WTC11 (cell line): Measurements from ENCODE around the gene ZP2. TPM values are rescaled to one million over a fixed set of nuclear protein-coding genes. Genes with fewer than 3 reads are reported as not detected.
"Not testable (repeated sequence)": the region's sequence is repeated elsewhere in the genome, so short reads cannot be mapped to it uniquely, and the experiment has no call there.

ENCODE experiments used
- ATAC-seq: fragments of 200-7000 bp; cut with Tn5 transposase; 2 replicates; pipeline ENCODE4 v1.10.0; 2021; ENCODE audit warnings: mild to moderate bottlenecking, moderate library complexity
- CTCF ChIA-PET: fragments of 300-600 bp; sonication (Branson Sonifier 250); formaldehyde crosslinking; loops from one replicate; lab custom pipeline; 2021; ENCODE audit warnings: antibody characterized with exemption; lab: Charles Lee
- POLR2A ChIA-PET: fragments of 350-600 bp; sonication (Branson Sonifier 250); formaldehyde crosslinking; loops from one replicate; lab custom pipeline; 2021; ENCODE audit warnings: antibody characterized with exemption; lab: Charles Lee
- DNase-seq: peaks from one replicate; pipeline ENCODE4 v3.0.0; 2021; ENCODE audit warnings: low spot score
- H3K27ac Mint-ChIP-seq: 2 replicates; pipeline ENCODE4 v1.8.0; 2021; ENCODE audit warnings: mixed read lengths
- H3K27me3 Mint-ChIP-seq: 2 replicates; pipeline ENCODE4 v1.8.0; 2021; ENCODE audit warnings: low read depth, mild to moderate bottlenecking, moderate library complexity, mixed read lengths
- H3K36me3 Mint-ChIP-seq: 2 replicates; pipeline ENCODE4 v1.8.0; 2021; ENCODE audit warnings: mixed read lengths
- H3K4me1 Mint-ChIP-seq: 2 replicates; pipeline ENCODE4 v1.8.0; 2022; ENCODE audit warnings: mixed read lengths
- H3K4me3 Mint-ChIP-seq: 2 replicates; pipeline ENCODE4 v1.8.0; 2021; ENCODE audit warnings: mild to moderate bottlenecking, moderate library complexity, mixed read lengths
- H3K9me3 Mint-ChIP-seq: 2 replicates; pipeline ENCODE4 v1.8.0; 2021; ENCODE audit warnings: mixed read lengths
- CREB1 ChIP-seq: sonication (generic); formaldehyde crosslinking; IDR thresholded peaks from 2 replicates; pipeline ENCODE4 v1.8.0; 2023; ENCODE audit warnings: mild to moderate bottlenecking, missing genetic modification reagents
- GABPB1 ChIP-seq: sonication (generic); formaldehyde crosslinking; IDR thresholded peaks from 2 replicates; pipeline ENCODE4 v1.8.1; 2023; ENCODE audit warnings: mild to moderate bottlenecking, missing genetic modification reagents
- HMGA2 ChIP-seq: fragments of 250-450 bp; sonication (Bioruptor Pico); IDR thresholded peaks from 2 replicates; pipeline ENCODE4 v1.4.0; 2021; ENCODE audit warnings: mild to moderate bottlenecking, moderate library complexity
- NFYB ChIP-seq: sonication (generic); formaldehyde crosslinking; conservative IDR thresholded peaks from 2 replicates; pipeline ENCODE4 v1.8.0; 2022; ENCODE audit warnings: low read depth, missing genetic modification reagents
- TCF7 ChIP-seq: sonication (generic); formaldehyde crosslinking; IDR thresholded peaks from 2 replicates; pipeline ENCODE4 v1.8.0; 2022; ENCODE audit warnings: mild to moderate bottlenecking, low read depth, missing genetic modification reagents, moderate library complexity
- ZNF121 ChIP-seq: sonication (generic); formaldehyde crosslinking; IDR thresholded peaks from 2 replicates; pipeline ENCODE4 v1.8.0; 2023; ENCODE audit warnings: missing genetic modification reagents
- total RNA-seq: library from RNA; stranded (reverse); gene quantifications from 3 replicates; pipeline ENCODE4 v1.2.3, GENCODE V29; 2021
- TF ChIP-seq, protein P1 (sequence below): sonication (generic); formaldehyde crosslinking; IDR thresholded peaks from 2 replicates; pipeline ENCODE4 v1.8.1; 2023; ENCODE audit warnings: mild to moderate bottlenecking, missing genetic modification reagents, moderate library complexity
- TF ChIP-seq, protein P2 (sequence below): fragments of 200-600 bp; IDR thresholded peaks from 2 replicates; pipeline ENCODE4 v1.8.0; 2022; ENCODE audit warnings: antibody characterized with exemption
- TF ChIP-seq, protein P3 (sequence below): sonication (generic); formaldehyde crosslinking; IDR thresholded peaks from 2 replicates; pipeline ENCODE4 v1.8.1; 2023; ENCODE audit warnings: mild to moderate bottlenecking, missing genetic modification reagents
- TF ChIP-seq, protein P4 (sequence below): sonication (generic); formaldehyde crosslinking; IDR thresholded peaks from 2 replicates; pipeline ENCODE4 v1.8.1; 2023; ENCODE audit warnings: mild to moderate bottlenecking, moderate library complexity, missing genetic modification reagents

ZP2 gene
- total RNA-seq, 1 experiment from 2014 or later, result 0.07 TPM

DNA sequence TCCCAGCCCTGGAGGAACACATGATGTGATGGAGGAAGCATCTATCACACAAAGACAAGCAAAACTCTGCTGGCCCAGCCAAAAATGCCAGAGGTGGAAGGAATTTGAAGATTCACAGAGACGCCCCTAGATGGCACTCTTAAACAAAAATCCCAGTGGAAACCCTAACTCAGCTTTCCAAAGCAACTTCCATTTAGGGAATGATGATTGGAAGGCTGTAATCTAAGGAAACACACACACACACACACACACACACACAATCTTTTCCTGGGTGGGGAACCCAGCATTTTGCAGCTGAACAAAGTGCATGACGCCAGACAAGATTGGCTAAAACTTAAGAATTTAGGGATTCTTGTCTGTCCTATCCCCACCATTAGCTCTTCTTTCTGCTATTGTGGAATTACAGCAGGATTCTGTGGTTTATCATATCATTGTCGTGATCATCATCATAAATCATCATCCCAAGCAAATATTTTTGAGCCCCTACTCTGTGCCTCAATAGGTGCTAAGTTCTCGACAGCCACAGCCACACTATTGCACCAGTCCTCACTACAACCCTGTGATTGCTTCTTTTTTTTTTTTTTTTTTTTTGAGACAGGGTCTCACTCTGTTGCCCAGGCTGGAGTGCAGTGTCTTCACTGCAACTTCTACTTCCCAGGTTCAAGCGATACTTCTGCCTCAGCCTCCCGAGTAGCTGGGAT, 54.5 kb downstream of the ZP2 start:
- peak; percentile 46 for DNase-seq
- ATAC-seq, result peak; percentile 7; the same call in 1 of the 2 replicates
- no peak overlapping the region for H3K4me3 Mint-ChIP-seq
- CTCF ChIA-PET, result interaction anchor here (0.6 to 3.8 kb wide), 10 partner anchors 23 to 1162 kb away, joined by 3 to 122 read pairs (median 3); partner anchors contain the start of gene REXO5
- peaks cover 20% of the 10 kb centered on the region for H3K4me1 Mint-ChIP-seq
- TF ChIP-seq, protein P1, sequence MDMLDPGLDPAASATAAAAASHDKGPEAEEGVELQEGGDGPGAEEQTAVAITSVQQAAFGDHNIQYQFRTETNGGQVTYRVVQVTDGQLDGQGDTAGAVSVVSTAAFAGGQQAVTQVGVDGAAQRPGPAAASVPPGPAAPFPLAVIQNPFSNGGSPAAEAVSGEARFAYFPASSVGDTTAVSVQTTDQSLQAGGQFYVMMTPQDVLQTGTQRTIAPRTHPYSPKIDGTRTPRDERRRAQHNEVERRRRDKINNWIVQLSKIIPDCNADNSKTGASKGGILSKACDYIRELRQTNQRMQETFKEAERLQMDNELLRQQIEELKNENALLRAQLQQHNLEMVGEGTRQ, result no peak
- TF ChIP-seq, protein P2, sequence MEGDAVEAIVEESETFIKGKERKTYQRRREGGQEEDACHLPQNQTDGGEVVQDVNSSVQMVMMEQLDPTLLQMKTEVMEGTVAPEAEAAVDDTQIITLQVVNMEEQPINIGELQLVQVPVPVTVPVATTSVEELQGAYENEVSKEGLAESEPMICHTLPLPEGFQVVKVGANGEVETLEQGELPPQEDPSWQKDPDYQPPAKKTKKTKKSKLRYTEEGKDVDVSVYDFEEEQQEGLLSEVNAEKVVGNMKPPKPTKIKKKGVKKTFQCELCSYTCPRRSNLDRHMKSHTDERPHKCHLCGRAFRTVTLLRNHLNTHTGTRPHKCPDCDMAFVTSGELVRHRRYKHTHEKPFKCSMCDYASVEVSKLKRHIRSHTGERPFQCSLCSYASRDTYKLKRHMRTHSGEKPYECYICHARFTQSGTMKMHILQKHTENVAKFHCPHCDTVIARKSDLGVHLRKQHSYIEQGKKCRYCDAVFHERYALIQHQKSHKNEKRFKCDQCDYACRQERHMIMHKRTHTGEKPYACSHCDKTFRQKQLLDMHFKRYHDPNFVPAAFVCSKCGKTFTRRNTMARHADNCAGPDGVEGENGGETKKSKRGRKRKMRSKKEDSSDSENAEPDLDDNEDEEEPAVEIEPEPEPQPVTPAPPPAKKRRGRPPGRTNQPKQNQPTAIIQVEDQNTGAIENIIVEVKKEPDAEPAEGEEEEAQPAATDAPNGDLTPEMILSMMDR, result peak; percentile 38; the same call in 1 of the 2 replicates
- TF ChIP-seq ZNF121 (CRISPR knock-in tag), result 0 out of 2 replicates have a peak, but pooled peaks have one; percentile 37
- TF ChIP-seq TCF7 (CRISPR knock-in tag), result no peak
- TF ChIP-seq GABPB1, result 0 out of 2 replicates have a peak, but pooled peaks have one; percentile 31
- TF ChIP-seq, protein P3, sequence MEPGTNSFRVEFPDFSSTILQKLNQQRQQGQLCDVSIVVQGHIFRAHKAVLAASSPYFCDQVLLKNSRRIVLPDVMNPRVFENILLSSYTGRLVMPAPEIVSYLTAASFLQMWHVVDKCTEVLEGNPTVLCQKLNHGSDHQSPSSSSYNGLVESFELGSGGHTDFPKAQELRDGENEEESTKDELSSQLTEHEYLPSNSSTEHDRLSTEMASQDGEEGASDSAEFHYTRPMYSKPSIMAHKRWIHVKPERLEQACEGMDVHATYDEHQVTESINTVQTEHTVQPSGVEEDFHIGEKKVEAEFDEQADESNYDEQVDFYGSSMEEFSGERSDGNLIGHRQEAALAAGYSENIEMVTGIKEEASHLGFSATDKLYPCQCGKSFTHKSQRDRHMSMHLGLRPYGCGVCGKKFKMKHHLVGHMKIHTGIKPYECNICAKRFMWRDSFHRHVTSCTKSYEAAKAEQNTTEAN (CRISPR knock-in tag), result no peak
- TF ChIP-seq, protein P4, sequence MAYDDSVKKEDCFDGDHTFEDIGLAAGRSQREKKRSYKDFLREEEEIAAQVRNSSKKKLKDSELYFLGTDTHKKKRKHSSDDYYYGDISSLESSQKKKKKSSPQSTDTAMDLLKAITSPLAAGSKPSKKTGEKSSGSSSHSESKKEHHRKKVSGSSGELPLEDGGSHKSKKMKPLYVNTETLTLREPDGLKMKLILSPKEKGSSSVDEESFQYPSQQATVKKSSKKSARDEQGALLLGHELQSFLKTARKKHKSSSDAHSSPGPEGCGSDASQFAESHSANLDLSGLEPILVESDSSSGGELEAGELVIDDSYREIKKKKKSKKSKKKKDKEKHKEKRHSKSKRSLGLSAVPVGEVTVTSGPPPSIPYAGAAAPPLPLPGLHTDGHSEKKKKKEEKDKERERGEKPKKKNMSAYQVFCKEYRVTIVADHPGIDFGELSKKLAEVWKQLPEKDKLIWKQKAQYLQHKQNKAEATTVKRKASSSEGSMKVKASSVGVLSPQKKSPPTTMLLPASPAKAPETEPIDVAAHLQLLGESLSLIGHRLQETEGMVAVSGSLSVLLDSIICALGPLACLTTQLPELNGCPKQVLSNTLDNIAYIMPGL, result no peak
- no peak for TF ChIP-seq CREB1
- peaks cover 9% of the 10 kb centered on the region for H3K27me3 Mint-ChIP-seq
- H3K36me3 Mint-ChIP-seq, result peaks cover 12% of the 10 kb centered on the region
- peaks cover 9% of the 10 kb centered on the region for H3K9me3 Mint-ChIP-seq
- POLR2A ChIA-PET, result interaction anchor here (0.6 to 0.7 kb wide), 3 partner anchors 33 to 146 kb away, joined by 3 to 4 read pairs (median 4); no protein-coding TSS in a partner anchor
- H3K27ac Mint-ChIP-seq, result no peak overlapping the region; the same call in 1 of the 2 replicates

DNA sequence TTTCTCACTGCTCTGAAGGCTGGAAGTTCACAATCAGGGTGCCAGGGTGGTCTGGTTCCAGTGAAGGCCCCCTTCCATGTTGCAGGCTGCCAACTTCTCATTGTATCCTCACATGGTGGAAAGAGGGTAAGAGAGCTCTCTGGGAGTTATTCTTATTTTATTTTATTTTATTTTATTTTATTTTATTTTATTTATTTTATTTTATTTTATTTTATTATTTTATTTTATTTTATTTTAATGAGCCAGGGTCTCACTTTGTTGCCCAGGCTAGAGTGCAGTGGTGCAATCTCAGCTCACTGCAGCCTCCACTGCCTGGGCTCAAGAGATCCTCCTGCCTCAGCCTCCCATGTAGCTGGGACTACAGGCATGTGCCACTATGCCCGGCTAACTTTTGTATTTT, 55.4 kb downstream of the ZP2 start:
- H3K9me3 Mint-ChIP-seq, POLR2A ChIA-PET, ATAC-seq, H3K4me3 Mint-ChIP-seq, H3K27ac Mint-ChIP-seq, H3K36me3 Mint-ChIP-seq, DNase-seq: not testable (repeated sequence)
- CTCF ChIA-PET, result interaction anchor here (1.1 kb wide), 1 partner anchor 123 kb away, joined by 3 read pairs; no protein-coding TSS in a partner anchor
- peak; percentile 99 for TF ChIP-seq HMGA2 (CRISPR knock-in tag)
- Mint-ChIP-seq H3K4me1 (peaks cover 20% of the 10 kb centered on the region), H3K27me3 (peaks cover 13% of the 10 kb centered on the region)

DNA sequence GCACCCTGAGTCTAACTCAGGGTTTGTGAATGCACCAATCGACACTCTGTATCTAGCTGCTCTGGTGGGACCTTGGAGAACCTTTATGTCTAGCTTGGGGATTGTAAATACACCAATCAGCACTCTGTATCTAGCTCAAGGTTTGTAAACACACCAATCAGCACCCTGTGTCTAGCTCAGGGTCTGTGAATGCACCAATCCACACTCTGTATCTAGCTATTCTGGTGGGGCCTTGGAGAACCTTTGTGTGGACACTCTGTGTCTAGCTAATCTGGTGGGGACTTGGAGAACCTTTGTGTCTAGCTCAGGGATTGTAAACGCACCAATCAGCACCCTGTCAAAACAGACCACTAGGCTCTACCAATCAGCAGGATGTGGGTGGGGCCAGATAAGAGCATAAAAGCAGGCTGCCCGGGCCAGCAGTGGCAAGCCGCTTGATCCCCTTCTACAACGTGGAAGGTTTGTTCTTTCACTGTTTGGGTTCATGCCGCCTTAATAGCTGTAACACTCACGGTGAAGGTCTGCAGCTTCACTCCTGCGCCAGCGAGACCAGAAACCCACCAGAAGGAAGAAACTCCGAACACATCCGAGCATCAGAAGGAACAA, 58.1 kb downstream of the ZP2 start:
- H3K9me3 Mint-ChIP-seq, ATAC-seq, H3K36me3 Mint-ChIP-seq, DNase-seq, H3K27ac Mint-ChIP-seq: not testable (repeated sequence)
- peak; percentile 50; the same call in 1 of the 2 replicates for TF ChIP-seq NFYB (CRISPR knock-in tag)
- Mint-ChIP-seq H3K4me1 (peaks cover 13% of the 10 kb centered on the region; the same call in 1 of the 2 replicates), H3K27me3 (peaks cover 16% of the 10 kb centered on the region), H3K4me3 (peak overlapping the region; percentile 45)
- POLR2A ChIA-PET, result interaction anchor here (0.6 kb wide), 1 partner anchor 1234 kb away, joined by 7 read pairs; no protein-coding TSS in a partner anchor
- CTCF ChIA-PET, result interaction anchor here (0.5 to 3.5 kb wide), 6 partner anchors 35 to 1168 kb away, joined by 3 to 21 read pairs (median 4); no protein-coding TSS in a partner anchor
